ENCODE data around the gene EWSR1. TPM values are rescaled to one million over a fixed set of nuclear protein-coding genes. Genes with fewer than 3 reads are reported as not detected.

EWSR1 gene
- total and polyA plus RNA-seq, 2 donors (not counting 3 experiments of a cell fraction or from before 2014, with no cell fraction given) = 305 to 588 TPM

Small RNA genes lying within 50 kb of the gene (microRNA-seq; reads per million reads assigned to microRNA genes)
- 6.1 reads per million, percentile 16 among the genes with 10 or more reads in this experiment for gene MIR3653 (ENCODE audit: borderline number of aligned reads, borderline replicate concordance)

Small RNA genes lying within 50 kb of the gene (small RNA-seq; reads per million reads assigned to genes)
- not detected for gene MIR3653 (ENCODE audit: insufficient read depth, insufficient read length, low read depth, low replicate concordance)

Other genes starting within 250 kb of the EWSR1 start
- not detected in 2 replicates for gene C22orf31, start 206.4 kb upstream of the EWSR1 start, total RNA-seq
- gene C22orf31, start 206.4 kb upstream of the EWSR1 start, polyA plus RNA-seq = not detected in 2 replicates
- gene KREMEN1, start 195.2 kb upstream of the EWSR1 start, total RNA-seq = 0.99 and 1.1 TPM in 2 replicates
- 0.58 and 0.81 TPM in 2 replicates for gene KREMEN1, start 195.2 kb upstream of the EWSR1 start, polyA plus RNA-seq
- 0.39 and 0.51 TPM in 2 replicates for gene EMID1, start 62.4 kb upstream of the EWSR1 start, total RNA-seq
- gene EMID1, start 62.4 kb upstream of the EWSR1 start, polyA plus RNA-seq = 0.56 and 0.75 TPM in 2 replicates
- gene RHBDD3, start 287 bp upstream of the EWSR1 start, total RNA-seq = 31.3 and 36.3 TPM in 2 replicates
- gene RHBDD3, start 287 bp upstream of the EWSR1 start, polyA plus RNA-seq = 37.2 and 46.0 TPM in 2 replicates
- gene GAS2L1, start 38.4 kb downstream of the EWSR1 start, total RNA-seq = 42.1 and 44.0 TPM in 2 replicates
- gene GAS2L1, start 38.4 kb downstream of the EWSR1 start, polyA plus RNA-seq = 30.5 and 39.3 TPM in 2 replicates
- 1.3 and 1.9 TPM in 2 replicates for gene RASL10A, start 47.4 kb downstream of the EWSR1 start, total RNA-seq
- gene RASL10A, start 47.4 kb downstream of the EWSR1 start, polyA plus RNA-seq = 1.1 TPM in 2 replicates
- 102 and 107 TPM in 2 replicates for gene AP1B1, start 120.3 kb downstream of the EWSR1 start, total RNA-seq
- gene AP1B1, start 120.3 kb downstream of the EWSR1 start, polyA plus RNA-seq = 131 and 188 TPM in 2 replicates
- not detected in 2 replicates for gene RFPL1, start 170.3 kb downstream of the EWSR1 start, total RNA-seq
- gene RFPL1, start 170.3 kb downstream of the EWSR1 start, polyA plus RNA-seq = not detected in 2 replicates
- 0.09 and 1.5 TPM in 2 replicates for gene NEFH, start 211.9 kb downstream of the EWSR1 start, total RNA-seq
- 0.33 and 0.59 TPM in 2 replicates for gene NEFH, start 211.9 kb downstream of the EWSR1 start, polyA plus RNA-seq

All from endothelial cell of umbilical vein (primary cell).